NCI-H460 (cell line): ENCODE data around the gene RNF11. TPM values are rescaled to one million over a fixed set of nuclear protein-coding genes. Genes with fewer than 3 reads are reported as not detected.

ENCODE experiments used
- DNase-seq: peaks from one replicate; pipeline ENCODE4 v3.0.0-alpha.2; 2016; ENCODE audit warnings: low read depth; ENCODE audit errors: extremely low read depth
- total RNA-seq: library from RNA; depleted of rRNA; stranded (reverse); fragments of >200 nt; shearing (Covaris generic); gene quantifications from 2 replicates; pipeline ENCODE4 v1.2.3, GENCODE V29; 2014; rRNA removed

RNF11 gene
- total RNA-seq, 1 experiment from 2014 or later = 91.8 TPM

- no peak for DNase-seq
Observed at GRCh38 chr1:51310871-51311613, 75.0 kb downstream of the RNF11 start.

- no peak for DNase-seq
Observed at GRCh38 chr1:51311826-51312225, 75.8 kb downstream of the RNF11 start.

GRCh38 chr1:51312718-51313117, 76.6 kb downstream of the RNF11 start:
- no peak for DNase-seq

- no peak for DNase-seq
Observed at GRCh38 chr1:51313268-51313852, 77.3 kb downstream of the RNF11 start.

GRCh38 chr1:51313961-51314777, 78.1 kb downstream of the RNF11 start:
- no peak for DNase-seq

GRCh38 chr1:51314974-51315373, 78.9 kb downstream of the RNF11 start:
- no peak for DNase-seq

- no peak for DNase-seq
Observed at GRCh38 chr1:51316113-51316845, 80.2 kb downstream of the RNF11 start.

- no peak for DNase-seq
Observed at GRCh38 chr1:51316846-51317120, 80.7 kb downstream of the RNF11 start.

GRCh38 chr1:51317798-51318197, 81.7 kb downstream of the RNF11 start:
- no peak for DNase-seq

GRCh38 chr1:51320967-51321923, 85.2 kb downstream of the RNF11 start:
- DNase-seq = no peak

- no peak for DNase-seq
Observed at GRCh38 chr1:51321924-51322280, 85.8 kb downstream of the RNF11 start.

GRCh38 chr1:51322417-51323101, 86.5 kb downstream of the RNF11 start:
- DNase-seq = no peak

Other genes starting within 250 kb of the RNF11 start
- gene C1orf185, start 134.0 kb upstream of the RNF11 start, total RNA-seq = not detected in 2 replicates
- 0.46 and 2.3 TPM in 2 replicates for gene TTC39A, start 94.3 kb downstream of the RNF11 start, total RNA-seq